Stimulated activated CD4-positive, alpha-beta T cell treated with anti-CD3 and anti-CD28 coated beads, Interleukin-1b, Interleukin-23, amount 100 ng/mL, for 4 hours (primary cell): ENCODE results near the gene CSH2.
"Not testable (repeated sequence)": the region's sequence is repeated elsewhere in the genome, so short reads cannot be mapped to it uniquely, and the experiment has no call there.

Source experiments
- DNase-seq, 2 donors: peaks; one replicate each; pipeline ENCODE4 v3.0.0-alpha.2; 2020; ENCODE audit warnings: low read depth in 2 of 2

CSH2 gene

GRCh38 chr17:63873577-63873976 is at the start of gene CSH2:
Gene CSH2, minus strand, starts transcription at chr17:63873677. Its CDS starts 63 bp downstream, at chr17:63873614.
- DNase-seq = not testable (repeated sequence)

- not testable (repeated sequence) for DNase-seq
Measured at GRCh38 chr17:63922402-63922801, 48.9 kb upstream of the CSH2 start.

- DNase-seq = not testable (repeated sequence)
Measured at GRCh38 chr17:63920779-63921178, 47.3 kb upstream of the CSH2 start.

DNA sequence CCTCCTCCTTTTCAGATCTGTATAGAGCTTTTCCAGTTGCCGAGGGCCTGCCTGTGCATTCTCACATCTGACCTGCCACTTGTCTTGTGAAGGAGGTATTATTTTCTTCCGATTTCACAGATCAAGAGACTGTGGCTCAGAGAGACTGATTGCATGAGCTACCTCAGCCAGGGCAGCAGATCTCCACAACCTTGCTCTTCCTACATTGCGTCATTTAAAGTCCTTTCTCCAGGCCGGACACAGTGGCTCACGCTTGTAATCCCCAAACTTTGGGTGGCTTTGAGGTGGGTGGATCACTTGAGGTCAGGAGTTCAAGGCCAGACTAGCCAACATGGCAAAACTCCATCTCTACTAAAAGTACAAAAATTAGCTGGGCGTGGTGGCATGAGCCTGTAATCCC is 46.6 kb upstream of the CSH2 start:
- not testable (repeated sequence) for DNase-seq

GRCh38 chr17:63919311-63919723 is 45.8 kb upstream of the CSH2 start:
- DNase-seq = peak; percentile 36 to 77

GRCh38 chr17:63918789-63919305 is 45.4 kb upstream of the CSH2 start, which contains the start of gene GH1:
Gene GH1, minus strand, starts transcription at chr17:63918839. Its CDS starts 63 bp downstream, at chr17:63918776.
- DNase-seq = not testable (repeated sequence)

GRCh38 chr17:63918305-63918704 is 44.8 kb upstream of the CSH2 start:
- DNase-seq = no peak

DNA sequence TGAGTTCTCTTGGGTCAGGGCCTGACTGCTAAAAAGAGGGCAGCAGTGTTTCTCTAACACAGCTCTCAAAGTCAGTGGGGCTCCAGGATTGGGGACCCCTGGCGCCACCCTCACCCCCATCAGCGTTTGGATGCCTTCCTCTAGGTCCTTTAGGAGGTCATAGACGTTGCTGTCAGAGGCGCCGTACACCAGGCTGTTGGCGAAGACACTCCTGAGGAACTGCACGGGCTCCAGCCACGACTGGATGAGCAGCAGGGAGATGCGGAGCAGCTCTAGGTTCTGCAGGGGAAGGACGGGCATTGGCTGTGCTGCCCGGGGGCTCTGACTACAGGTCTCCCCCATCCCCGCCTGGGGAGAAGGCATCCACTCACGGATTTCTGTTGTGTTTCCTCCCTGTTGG is 44.2 kb upstream of the CSH2 start:
- no peak for DNase-seq

DNA sequence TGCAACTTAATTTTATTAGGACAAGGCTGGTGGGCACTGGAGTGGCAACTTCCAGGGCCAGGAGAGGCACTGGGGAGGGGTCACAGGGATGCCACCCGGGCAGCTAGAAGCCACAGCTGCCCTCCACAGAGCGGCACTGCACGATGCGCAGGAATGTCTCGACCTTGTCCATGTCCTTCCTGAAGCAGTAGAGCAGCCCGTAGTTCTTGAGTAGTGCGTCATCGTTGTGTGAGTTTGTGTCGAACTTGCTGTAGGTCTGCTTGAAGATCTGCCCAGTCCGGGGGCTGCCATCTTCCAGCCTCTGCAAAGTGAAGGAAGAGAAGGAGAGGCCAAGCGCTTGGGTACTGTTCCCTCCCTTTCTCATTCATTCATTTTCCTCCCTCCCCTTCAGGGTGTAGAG is 43.7 kb upstream of the CSH2 start:
- not testable (repeated sequence) for DNase-seq

DNA sequence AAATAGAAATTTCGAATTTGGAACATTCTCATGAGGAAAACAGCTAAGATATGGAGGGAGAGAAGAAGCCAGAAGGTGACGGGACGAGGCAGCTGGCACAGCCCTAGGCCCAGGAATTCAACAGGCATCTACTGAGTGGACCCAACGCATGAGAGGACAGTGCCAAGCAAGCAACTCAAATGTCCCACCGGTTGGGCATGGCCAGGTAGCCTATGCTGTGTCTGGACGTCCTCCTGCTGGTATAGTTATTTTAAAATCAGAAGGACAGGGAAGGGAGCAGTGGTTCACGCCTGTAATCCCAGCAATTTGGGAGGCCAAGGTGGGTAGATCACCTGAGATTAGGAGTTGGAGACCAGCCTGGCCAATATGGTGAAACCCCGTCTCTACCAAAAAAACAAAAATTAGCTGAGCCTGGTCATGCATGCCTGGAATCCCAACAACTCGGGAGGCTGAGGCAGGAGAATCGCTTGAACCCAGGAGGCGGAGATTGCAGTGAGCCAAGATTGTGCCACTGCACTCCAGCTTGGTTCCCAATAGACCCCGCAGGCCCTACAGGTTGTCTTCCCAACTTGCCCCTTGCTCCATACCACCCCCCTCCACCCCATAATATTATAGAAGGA is 43.2 kb upstream of the CSH2 start:
- DNase-seq = no peak

DNA sequence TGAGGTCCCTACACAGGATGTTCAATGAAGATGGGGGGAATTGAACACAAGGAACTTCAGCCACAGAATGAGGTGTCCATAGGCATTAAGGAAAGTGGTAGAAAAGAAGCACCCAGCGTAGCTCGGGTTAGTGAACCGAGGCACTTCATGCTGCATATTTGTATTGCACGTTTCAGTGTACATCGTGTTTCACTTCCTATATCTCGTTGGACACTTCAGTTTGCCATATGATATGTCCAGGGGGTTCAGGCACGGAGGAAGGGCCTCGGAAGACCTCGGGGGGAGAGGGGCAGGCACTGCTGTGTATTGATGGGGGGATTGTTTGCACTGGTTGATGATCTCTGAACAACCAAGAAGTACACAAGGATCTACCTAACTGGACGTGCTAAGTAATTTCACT is 42.3 kb upstream of the CSH2 start:
- DNase-seq = not testable (repeated sequence)

DNA sequence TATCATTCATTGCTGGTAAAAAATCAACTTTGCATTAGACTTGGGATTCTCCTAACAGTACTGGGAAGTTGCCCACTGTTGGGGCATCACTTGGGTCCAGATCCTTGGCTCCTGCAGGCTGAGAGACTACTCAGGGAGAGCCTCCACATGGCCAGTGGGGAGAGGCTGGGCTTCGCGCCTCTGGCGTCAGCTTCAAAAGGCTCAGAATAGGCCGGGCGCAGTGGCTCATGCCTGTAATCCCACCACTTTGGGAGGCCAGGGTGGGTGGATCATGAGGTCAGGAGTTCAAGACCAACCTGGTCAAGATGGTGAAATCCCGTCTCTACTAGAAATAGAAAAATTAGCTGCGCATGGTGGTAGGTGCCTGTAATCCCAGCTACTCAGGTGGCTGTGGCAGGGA is 41.0 kb upstream of the CSH2 start:
- no peak for DNase-seq

DNA sequence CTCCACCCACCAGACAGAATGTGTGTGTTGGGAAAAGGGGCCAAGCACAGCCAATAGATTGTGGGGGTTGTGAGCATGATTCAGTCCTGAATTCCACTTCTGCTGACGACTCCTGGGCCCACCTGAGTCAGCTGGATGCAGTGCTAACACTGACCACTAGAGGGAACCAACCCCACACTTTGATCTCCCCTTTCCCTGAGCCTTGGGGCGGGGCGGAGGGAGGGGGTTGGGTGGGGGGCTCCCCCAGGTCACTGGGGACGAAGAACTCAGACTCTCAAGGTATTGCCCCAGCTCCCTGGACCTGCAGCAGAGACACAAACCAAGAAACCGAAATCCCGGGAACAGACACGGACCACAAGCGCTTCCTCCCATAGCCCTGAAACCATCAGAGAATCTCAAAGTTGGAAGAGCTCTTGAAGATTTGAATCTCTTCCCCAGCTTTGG is 38.2 kb upstream of the CSH2 start:
- peak; percentile 43 to 62 for DNase-seq

DNA sequence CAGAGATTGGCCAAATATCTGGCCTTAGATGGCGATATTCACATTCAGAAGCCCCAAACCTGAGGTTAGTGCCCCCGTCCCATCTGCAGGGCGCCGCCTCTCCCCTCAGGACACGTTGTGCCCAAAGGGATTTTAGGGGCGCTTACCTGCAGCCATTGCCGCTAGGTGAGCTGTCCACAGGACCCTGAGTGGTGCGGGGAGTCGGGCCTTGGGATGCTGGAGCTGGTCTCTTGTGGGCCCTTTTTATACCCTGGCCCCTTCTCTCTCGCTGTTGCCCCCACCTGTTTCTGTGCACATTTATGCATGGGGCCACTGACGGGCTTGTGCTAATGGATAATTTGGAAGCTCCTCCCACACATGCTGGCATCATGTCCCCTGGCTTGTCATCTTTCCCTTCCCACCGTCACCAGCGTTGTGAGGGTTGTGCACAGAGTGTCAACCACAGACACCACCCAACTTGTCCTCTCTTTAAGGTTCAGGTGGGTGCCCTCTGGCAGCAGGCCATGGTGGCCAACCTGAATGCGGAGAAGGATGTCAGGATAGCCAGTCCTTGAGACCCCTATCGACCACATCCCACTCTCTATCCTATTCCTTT is 37.7 kb upstream of the CSH2 start, which contains the start of gene CSHL1:
CSHL1 (minus strand) TSS at position 218 of the 595 bp plus-strand sequence; CDS start at position 156, 62 bp downstream.
- no peak for DNase-seq

GRCh38 chr17:63910096-63910495 is 36.6 kb upstream of the CSH2 start:
- DNase-seq = no peak

GRCh38 chr17:63909586-63909985 is 36.1 kb upstream of the CSH2 start:
- DNase-seq = not testable (repeated sequence)

- not testable (repeated sequence) for DNase-seq
Measured at GRCh38 chr17:63907161-63907778, 33.8 kb upstream of the CSH2 start.

DNA sequence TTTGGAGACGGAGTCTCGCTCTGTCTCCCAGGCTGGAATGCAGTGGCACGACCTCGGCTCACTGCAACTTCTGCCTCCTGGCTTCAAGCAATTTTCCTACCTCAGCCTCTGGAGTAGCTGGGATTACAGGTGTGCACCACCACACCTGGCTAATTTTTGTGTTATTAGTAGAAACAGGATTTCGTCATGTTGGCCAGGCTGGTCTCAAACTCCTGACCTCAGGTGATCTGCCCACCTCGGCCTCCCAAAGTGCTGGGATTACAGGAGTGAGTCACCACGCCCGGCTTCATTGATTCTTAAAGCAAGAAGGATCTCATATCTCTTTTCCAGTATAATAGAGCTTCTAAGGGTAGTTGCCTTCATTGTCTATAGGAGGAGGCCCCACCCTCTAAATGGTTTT is 31.3 kb upstream of the CSH2 start:
- DNase-seq = not testable (repeated sequence)

- DNase-seq = peak in 1 of 2 donors; percentile 25
Measured at GRCh38 chr17:63903787-63904201, 30.3 kb upstream of the CSH2 start.

- DNase-seq = not testable (repeated sequence)
Measured at GRCh38 chr17:63901971-63902370, 28.5 kb upstream of the CSH2 start.

DNA sequence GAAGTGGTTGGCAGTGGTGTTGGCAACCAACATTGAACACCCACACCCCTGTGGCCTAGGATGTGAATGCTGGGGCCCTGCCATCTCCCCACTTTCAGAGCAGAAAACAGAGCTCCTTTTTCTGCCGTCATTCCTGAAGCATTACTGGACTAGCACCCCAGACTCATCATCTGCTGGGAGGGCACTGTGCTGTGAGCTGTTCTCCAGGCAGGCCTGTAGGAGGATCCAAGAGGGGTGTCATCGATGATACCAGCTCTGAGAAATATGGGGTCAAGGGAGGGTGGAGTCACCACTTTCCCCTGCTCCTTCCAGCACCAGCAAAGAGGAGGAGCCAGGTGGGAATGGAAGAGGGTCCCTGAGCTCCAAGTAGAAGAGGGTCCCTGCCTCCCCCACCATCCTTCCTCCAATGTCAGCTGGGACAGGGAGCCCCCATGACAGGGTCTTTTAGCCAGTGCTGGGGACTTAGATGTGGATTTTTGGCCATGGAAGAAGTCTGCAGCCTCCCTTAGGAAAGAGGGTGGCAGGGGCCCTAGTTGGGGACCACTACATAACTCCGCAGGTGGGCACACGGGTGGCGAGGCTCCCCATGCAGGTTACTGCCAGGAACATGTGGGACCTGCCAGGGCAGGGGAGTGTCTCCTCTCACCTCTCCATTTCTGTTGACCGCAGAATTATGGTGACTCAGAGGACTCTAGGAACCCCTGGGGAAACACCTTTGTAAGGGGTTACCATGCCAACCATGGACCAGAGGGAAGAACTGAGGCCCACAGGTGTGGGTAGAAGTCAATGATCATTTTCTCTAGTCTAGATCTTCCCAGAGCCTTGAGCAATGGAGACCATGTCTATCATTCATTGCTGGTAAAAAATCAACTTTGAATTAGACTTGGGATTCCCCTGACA is 25.7 kb upstream of the CSH2 start:
- peak in 1 of 2 donors; percentile 24 for DNase-seq
